ENCODE data around the gene AMBRA1. TPM values are rescaled to one million over a fixed set of nuclear protein-coding genes. Genes with fewer than 3 reads are reported as not detected.

The AMBRA1 gene
- polyA plus RNA-seq, 2 of the 4 experiments (the other 2 are of a cell fraction) = 11.5 to 13.4 TPM

- no peak for TF ChIP-seq CHD2 (IDR thresholded peaks at IDR 0.05; ENCODE audit: low read length, partially characterized antibody)
- TF ChIP-seq HOXB5 (CRISPR knock-in tag; IDR thresholded peaks at IDR 0.05) = no peak
- TF ChIP-seq ESRRA (IDR thresholded peaks at IDR 0.05; ENCODE audit: borderline replicate concordance, low read length) = no peak
- TF ChIP-seq ZNF302 (CRISPR knock-in tag; IDR thresholded peaks at IDR 0.05) = no peak
- TF ChIP-seq CEBPB (IDR thresholded peaks at IDR 0.05) = no peak
- TF ChIP-seq FOSL2 (IDR thresholded peaks at IDR 0.05) = no peak
- TF ChIP-seq FOSL2 (CRISPR knock-in tag; IDR thresholded peaks at IDR 0.05) = no peak
- no peak for TF ChIP-seq NPAS2 (CRISPR knock-in tag; IDR thresholded peaks at IDR 0.05; ENCODE audit: borderline replicate concordance)
- TF ChIP-seq POLR2A (IDR thresholded peaks at IDR 0.05; ENCODE audit: low read length) = no peak
- no peak for TF ChIP-seq EHF (CRISPR knock-in tag; IDR thresholded peaks at IDR 0.05)
- no peak for TF ChIP-seq EHMT2 (IDR thresholded peaks at IDR 0.05; ENCODE audit: low read depth)
- TF ChIP-seq JUN (IDR thresholded peaks at IDR 0.05) = no peak
- TF ChIP-seq RARB (CRISPR knock-in tag; IDR thresholded peaks at IDR 0.05) = no peak
- TF ChIP-seq, protein P1, sequence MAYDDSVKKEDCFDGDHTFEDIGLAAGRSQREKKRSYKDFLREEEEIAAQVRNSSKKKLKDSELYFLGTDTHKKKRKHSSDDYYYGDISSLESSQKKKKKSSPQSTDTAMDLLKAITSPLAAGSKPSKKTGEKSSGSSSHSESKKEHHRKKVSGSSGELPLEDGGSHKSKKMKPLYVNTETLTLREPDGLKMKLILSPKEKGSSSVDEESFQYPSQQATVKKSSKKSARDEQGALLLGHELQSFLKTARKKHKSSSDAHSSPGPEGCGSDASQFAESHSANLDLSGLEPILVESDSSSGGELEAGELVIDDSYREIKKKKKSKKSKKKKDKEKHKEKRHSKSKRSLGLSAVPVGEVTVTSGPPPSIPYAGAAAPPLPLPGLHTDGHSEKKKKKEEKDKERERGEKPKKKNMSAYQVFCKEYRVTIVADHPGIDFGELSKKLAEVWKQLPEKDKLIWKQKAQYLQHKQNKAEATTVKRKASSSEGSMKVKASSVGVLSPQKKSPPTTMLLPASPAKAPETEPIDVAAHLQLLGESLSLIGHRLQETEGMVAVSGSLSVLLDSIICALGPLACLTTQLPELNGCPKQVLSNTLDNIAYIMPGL (CRISPR knock-in tag; IDR thresholded peaks at IDR 0.05; ENCODE audit: borderline replicate concordance) = no peak
- TF ChIP-seq FOXS1 (CRISPR knock-in tag; IDR thresholded peaks at IDR 0.05) = no peak
- no peak for TF ChIP-seq GATA3 (IDR thresholded peaks at IDR 0.05; ENCODE audit: borderline replicate concordance)
- FAIRE-seq = no peak
- WGBS (ENCODE audit: missing lambda C conversion rate) = 3% methylated on average over 9 of the region's 9 CpGs
- ATAC-seq = peak in 1 of 2 experiments; percentile 2; a peak in 4 of 6 replicates
- Histone ChIP-seq H3K4me2 (peak overlapping the region; percentile 91), H3K4me1 (peaks cover 18% of the 10 kb centered on the region; the same call in 2 of the 3 replicates), H3K9me3 (no peaks in the 10 kb centered on the region), H3K27ac (peak overlapping the region; percentile 96 to 99), H3K4me3 (peak overlapping the region; percentile 96)
- ChIA-PET CTCF (interaction anchor here (0.6 to 3.9 kb wide), 40 partner anchors 9 to 340 kb away, joined by 3 to 27 read pairs (median 5); partner anchors contain the start of genes AMBRA1 and CHRM4), POLR2A (no interaction called here)
- DNase-seq (ENCODE audit: low read depth in 1 of 2, low spot score in 1 of 2) = no peak
Observed at GRCh38 chr11:46617972-46618314, 24.1 kb upstream of the AMBRA1 start.

DNA sequence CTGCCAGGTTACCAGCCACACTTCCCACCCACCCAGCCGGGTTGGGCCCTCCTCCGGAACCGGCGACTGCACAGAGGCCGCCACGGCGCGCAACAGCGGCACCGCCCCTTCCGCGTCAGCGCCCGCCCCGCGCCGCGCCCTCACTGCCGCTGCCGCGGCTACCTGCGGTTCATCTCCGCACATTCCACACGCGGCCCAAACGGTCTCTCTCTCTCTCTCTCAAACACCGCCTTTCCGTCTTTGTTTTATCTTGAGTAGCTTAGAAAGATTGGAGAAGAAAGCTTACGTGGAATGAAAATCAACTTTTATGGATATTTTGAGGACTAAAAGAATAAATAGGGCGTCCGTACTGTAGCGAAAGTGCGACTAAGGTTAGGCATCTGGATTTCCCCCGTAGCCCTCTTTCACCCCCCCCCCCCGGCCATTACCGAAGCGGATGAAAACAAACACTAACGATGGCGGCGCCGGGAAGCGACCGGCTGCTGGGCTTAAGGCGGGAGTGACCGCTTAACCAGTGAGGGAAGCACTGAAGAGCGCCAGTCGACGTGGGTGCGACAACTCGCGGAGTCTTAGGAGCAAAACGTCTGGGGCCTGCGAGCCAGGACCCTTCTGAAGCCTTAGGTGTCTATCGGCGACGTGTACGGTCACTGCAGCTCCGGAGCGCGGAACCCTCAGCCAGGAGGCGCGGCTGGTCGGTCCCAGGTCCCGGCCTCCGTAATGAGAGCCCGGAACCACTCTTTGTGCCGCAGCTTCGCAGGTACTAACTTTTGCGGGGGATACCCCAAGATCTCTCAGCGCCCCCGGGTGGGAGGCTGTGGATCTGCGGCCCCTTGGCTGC is 23.5 kb upstream of the AMBRA1 start, which contains the start of the genes ATG13 and HARBI1:
Gene ATG13 (plus strand): TSS at position 420 of the 838 bp plus-strand sequence. CDS start 26,739 bp downstream, outside the sequence.
Gene HARBI1 (minus strand): TSS at position 94 of the 838 bp plus-strand sequence. CDS start 990 bp downstream, outside the sequence.
- Histone ChIP-seq H3K9me3 (no peaks in the 10 kb centered on the region), H3K4me3 (peak within 1 kb of the TSS; percentile 96), H3K4me1 (peaks cover 18% of the 10 kb centered on the region; the same call in 2 of the 3 replicates), H3K4me2 (peak within 1 kb of the TSS; percentile 91), H3K27ac (peak within 1 kb of the TSS; percentile 96 to 99)
- under 1% methylated on average over 53 of the region's 72 CpGs for WGBS (ENCODE audit: missing lambda C conversion rate)
- DNase-seq (ENCODE audit: low read depth in 1 of 2, low spot score in 1 of 2) = peak; percentile 86 to 92
- ATAC-seq = peak; percentile 98
- no peak for FAIRE-seq
- POLR2A ChIA-PET = no interaction called here
- CTCF ChIA-PET = interaction anchor here (0.7 to 3.9 kb wide), 42 partner anchors 10 to 339 kb away, joined by 3 to 27 read pairs (median 5); partner anchors contain the start of genes AMBRA1 and CHRM4
- TF ChIP-seq BHLHE40 (IDR thresholded peaks at IDR 0.05; ENCODE audit: low read depth, low read length) (no peak), ESRRA (IDR thresholded peaks at IDR 0.05; ENCODE audit: borderline replicate concordance, low read length) (no peak), SMC3 (IDR thresholded peaks at IDR 0.05) (peak; percentile 73), PHF8 (IDR thresholded peaks at IDR 0.05; ENCODE audit: borderline replicate concordance, low read depth) (peak; percentile 86; the same call in 1 of the 2 replicates), FOSB (CRISPR knock-in tag; IDR thresholded peaks at IDR 0.05) (no peak), HOXA7 (CRISPR knock-in tag; IDR thresholded peaks at IDR 0.05) (no peak), RFX5 (IDR thresholded peaks at IDR 0.05) (no peak), SREBF2 (IDR thresholded peaks at IDR 0.05) (no peak), GATA3 (IDR thresholded peaks at IDR 0.05; ENCODE audit: borderline replicate concordance) (no peak), BCL3 (IDR thresholded peaks at IDR 0.05) (peak; percentile 71; the same call in 1 of the 3 replicates), MAZ (IDR thresholded peaks at IDR 0.05; ENCODE audit: borderline replicate concordance, low read depth, low read length) (no peak)
- TF ChIP-seq, protein P2, sequence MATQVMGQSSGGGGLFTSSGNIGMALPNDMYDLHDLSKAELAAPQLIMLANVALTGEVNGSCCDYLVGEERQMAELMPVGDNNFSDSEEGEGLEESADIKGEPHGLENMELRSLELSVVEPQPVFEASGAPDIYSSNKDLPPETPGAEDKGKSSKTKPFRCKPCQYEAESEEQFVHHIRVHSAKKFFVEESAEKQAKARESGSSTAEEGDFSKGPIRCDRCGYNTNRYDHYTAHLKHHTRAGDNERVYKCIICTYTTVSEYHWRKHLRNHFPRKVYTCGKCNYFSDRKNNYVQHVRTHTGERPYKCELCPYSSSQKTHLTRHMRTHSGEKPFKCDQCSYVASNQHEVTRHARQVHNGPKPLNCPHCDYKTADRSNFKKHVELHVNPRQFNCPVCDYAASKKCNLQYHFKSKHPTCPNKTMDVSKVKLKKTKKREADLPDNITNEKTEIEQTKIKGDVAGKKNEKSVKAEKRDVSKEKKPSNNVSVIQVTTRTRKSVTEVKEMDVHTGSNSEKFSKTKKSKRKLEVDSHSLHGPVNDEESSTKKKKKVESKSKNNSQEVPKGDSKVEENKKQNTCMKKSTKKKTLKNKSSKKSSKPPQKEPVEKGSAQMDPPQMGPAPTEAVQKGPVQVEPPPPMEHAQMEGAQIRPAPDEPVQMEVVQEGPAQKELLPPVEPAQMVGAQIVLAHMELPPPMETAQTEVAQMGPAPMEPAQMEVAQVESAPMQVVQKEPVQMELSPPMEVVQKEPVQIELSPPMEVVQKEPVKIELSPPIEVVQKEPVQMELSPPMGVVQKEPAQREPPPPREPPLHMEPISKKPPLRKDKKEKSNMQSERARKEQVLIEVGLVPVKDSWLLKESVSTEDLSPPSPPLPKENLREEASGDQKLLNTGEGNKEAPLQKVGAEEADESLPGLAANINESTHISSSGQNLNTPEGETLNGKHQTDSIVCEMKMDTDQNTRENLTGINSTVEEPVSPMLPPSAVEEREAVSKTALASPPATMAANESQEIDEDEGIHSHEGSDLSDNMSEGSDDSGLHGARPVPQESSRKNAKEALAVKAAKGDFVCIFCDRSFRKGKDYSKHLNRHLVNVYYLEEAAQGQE (IDR thresholded peaks at IDR 0.05) = no peak
- TF ChIP-seq, protein P3, sequence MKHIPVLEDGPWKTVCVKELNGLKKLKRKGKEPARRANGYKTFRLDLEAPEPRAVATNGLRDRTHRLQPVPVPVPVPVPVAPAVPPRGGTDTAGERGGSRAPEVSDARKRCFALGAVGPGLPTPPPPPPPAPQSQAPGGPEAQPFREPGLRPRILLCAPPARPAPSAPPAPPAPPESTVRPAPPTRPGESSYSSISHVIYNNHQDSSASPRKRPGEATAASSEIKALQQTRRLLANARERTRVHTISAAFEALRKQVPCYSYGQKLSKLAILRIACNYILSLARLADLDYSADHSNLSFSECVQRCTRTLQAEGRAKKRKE (CRISPR knock-in tag; IDR thresholded peaks at IDR 0.05; ENCODE audit: low read depth) = no peak
- TF ChIP-seq, protein P1 (CRISPR knock-in tag; IDR thresholded peaks at IDR 0.05; ENCODE audit: borderline replicate concordance) = peak; percentile 58; the same call in 1 of the 2 replicates

All from A549 (cell line).